Measurements from ENCODE around the gene STX7.

Gene STX7

GRCh38 chr6:132495604-132496079 is 17.3 kb downstream of the STX7 start:
- Histone ChIP-seq H3K9me3 (no peaks in the 10 kb centered on the region), H3K4me1 (peaks cover 0 to 60% (median 18%) of the 10 kb centered on the region in 4 donors), H3K27me3 (no peaks in the 10 kb centered on the region), H3K27ac (no peak overlapping the region), H3K36me3 (peaks cover 2 to 14% (median 5%) of the 10 kb centered on the region in 3 donors), H3K4me3 (no peak overlapping the region)
- no peak for TF ChIP-seq CTCF (IDR thresholded peaks at IDR 0.05)
- no peak for DNase-seq
- intact Hi-C loops (cut with DNase I; ENCODE audit: low total_unique reads), result no loop called here

GRCh38 chr6:132494954-132495353 is 18.0 kb downstream of the STX7 start:
- Histone ChIP-seq H3K4me1 (peaks cover 0 to 62% (median 24%) of the 10 kb centered on the region in 4 donors), H3K36me3 (peaks cover 0 to 10% (median 5%) of the 10 kb centered on the region in 3 donors), H3K4me3 (no peak overlapping the region), H3K27ac (no peak overlapping the region), H3K27me3 (no peaks in the 10 kb centered on the region), H3K9me3 (no peaks in the 10 kb centered on the region)
- intact Hi-C loops (cut with DNase I; ENCODE audit: low total_unique reads), result no loop called here
- DNase-seq, result no peak
- no peak for TF ChIP-seq CTCF (IDR thresholded peaks at IDR 0.05)

GRCh38 chr6:132491881-132492280 is 21.0 kb downstream of the STX7 start:
- H3K27me3 ChIP-seq, result no peaks in the 10 kb centered on the region
- no peaks in the 10 kb centered on the region for H3K36me3 ChIP-seq
- TF ChIP-seq CTCF (IDR thresholded peaks at IDR 0.05), result no peak
- H3K27ac ChIP-seq, result peak overlapping the region; percentile 49 to 66
- no peak overlapping the region for H3K4me3 ChIP-seq
- peaks cover 0 to 63% (median 29%) of the 10 kb centered on the region in 4 donors for H3K4me1 ChIP-seq
- H3K9me3 ChIP-seq, result no peaks in the 10 kb centered on the region
- intact Hi-C loops (cut with DNase I; ENCODE audit: low total_unique reads), result no loop called here
- DNase-seq, result no peak

- peak in 1 of 2 donors; percentile 66 for DNase-seq
- intact Hi-C loops (cut with DNase I; ENCODE audit: low total_unique reads), result no loop called here
Observed at GRCh38 chr6:132491303-132491702, 21.6 kb downstream of the STX7 start.

GRCh38 chr6:132490478-132491204 is 22.3 kb downstream of the STX7 start:
- Histone ChIP-seq H3K27me3 (no peaks in the 10 kb centered on the region), H3K36me3 (no peaks in the 10 kb centered on the region), H3K4me3 (peak overlapping the region; percentile 1 to 9), H3K4me1 (peaks cover 0 to 50% (median 24%) of the 10 kb centered on the region in 4 donors), H3K9me3 (no peaks in the 10 kb centered on the region), H3K27ac (peak overlapping the region; percentile 49 to 66)
- intact Hi-C loops (cut with DNase I; ENCODE audit: low total_unique reads), result no loop called here
- no peak for DNase-seq
- TF ChIP-seq CTCF (IDR thresholded peaks at IDR 0.05), result no peak

More at GRCh38 chr6:132491303-132491702, 21.6 kb downstream of the STX7 start:
- Histone ChIP-seq H3K4me1 (peaks cover 0 to 57% (median 27%) of the 10 kb centered on the region in 4 donors), H3K9me3 (no peaks in the 10 kb centered on the region), H3K36me3 (no peaks in the 10 kb centered on the region), H3K27me3 (no peaks in the 10 kb centered on the region), H3K27ac (peak overlapping the region; percentile 49 to 66), H3K4me3 (no peak overlapping the region)
- TF ChIP-seq CTCF (IDR thresholded peaks at IDR 0.05), result no peak
